NCI-H187 (cell line): ENCODE data around the gene POLR2C.

ENCODE experiments used
- DNase-seq, 2 experiments: peaks; one replicate each; lab custom pipeline; 2025; lab: John Stamatoyannopoulos, UW

POLR2C gene

DNA sequence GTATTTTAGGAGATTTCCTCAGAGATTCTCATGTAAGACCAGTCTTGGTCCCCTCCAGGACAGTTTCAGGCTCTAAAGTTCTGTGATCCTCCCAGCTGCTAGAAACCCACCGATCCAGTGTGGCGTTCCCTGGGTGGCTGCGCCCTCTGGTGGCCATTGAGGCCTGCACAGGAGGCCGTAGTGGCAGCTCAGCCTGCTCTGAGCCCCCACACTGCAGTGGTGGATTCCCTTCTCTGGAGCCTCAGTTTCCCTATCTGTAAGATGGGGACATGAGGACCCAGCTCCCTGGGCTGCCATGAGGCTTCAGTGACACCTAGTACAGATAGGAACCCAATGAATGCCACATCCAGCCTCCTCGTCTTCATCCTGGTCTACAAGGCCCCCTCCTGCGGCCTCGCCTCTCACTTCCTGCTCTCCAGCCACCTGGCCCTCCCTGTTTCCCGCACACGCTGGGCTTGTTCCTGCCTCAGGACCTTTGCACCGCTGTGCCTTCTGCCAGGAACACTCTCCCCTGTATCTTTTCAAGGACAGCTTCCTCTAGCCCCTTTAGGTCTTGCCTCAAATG, 57.4 kb downstream of the POLR2C start:
- peak; percentile 31 to 55 for DNase-seq
